HG02981 (cell line): ENCODE data around the gene GPC1.

Source experiments
- ATAC-seq: cut with Tn5 transposase; IDR thresholded peaks from one replicate; pipeline ENCODE4 v1.9.1; 2021; ENCODE audit warnings: mild to moderate bottlenecking, moderate library complexity; ENCODE audit not compliant: unreplicated experiment

GPC1 gene

GRCh38 chr2:240440251-240440650 is 4.8 kb downstream of the GPC1 start:
- ATAC-seq, result no peak

DNA sequence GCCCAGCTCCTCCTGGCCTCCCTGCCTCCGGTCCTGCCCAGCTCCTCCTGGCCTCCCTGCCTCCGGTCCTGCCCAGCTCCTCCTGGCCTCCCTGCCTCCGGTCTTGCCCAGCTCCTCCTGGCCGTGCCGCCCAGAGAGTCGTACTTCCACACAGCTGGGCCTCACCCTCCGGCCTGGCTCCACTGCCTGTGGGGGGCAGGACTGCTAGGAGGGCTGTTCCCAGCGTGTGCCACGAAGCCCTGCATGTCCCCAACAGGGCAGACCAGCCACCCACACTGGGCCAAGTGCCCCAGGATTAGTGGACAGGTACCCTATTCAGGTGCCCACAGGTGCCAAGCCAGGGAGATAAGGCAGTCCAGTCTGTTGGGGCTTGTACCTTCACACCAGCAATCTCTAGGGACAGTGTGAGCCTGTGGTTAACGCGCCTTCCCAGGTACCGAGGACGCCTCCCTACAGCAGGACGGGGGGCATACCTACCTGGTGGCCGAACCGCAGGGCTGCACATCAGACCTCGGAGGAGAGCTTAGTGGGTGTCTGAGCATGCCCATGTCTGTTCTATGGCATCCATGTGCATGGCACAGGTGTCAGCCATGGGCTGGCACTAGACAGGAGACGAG is 5.3 kb downstream of the GPC1 start:
- ATAC-seq, result no peak

DNA sequence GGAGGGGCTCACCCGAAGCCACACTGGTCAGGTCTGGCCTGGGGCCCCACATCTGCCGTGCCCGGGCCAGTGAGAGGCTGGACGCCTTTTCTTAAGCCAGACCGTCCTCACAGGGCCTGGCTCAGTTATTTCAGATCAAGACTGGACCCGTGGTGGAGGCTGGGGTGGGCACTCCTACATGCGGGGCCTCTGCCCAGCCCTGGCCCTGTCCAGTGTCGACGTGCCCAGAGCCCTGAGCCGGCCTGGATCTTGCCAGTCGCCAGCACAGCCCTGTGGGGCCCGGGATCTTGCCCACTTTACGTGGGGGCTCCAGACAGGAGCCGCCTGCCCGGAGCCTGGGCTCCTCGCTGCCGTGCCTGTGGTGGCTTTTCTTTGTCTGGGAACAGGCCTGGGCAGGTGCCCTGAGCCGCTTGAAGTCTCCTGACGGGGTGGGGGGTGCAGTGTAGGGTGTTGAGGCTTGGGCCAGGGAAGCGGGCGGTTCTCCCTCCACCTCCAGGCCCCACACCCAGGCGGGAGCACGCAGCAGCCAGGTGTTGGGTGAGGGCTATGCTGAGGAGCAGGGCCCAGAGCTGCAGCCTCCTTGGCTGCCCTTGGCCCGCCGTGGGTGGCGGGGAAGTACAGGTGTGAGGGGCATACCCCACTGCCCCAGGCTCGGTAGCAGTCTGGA is 6.0 kb downstream of the GPC1 start:
- ATAC-seq, result no peak

GRCh38 chr2:240441993-240442411 is 6.5 kb downstream of the GPC1 start:
- ATAC-seq, result no peak

GRCh38 chr2:240442891-240443715 is 7.6 kb downstream of the GPC1 start:
- no peak for ATAC-seq

GRCh38 chr2:240443891-240444301 is 8.4 kb downstream of the GPC1 start:
- ATAC-seq, result no peak

DNA sequence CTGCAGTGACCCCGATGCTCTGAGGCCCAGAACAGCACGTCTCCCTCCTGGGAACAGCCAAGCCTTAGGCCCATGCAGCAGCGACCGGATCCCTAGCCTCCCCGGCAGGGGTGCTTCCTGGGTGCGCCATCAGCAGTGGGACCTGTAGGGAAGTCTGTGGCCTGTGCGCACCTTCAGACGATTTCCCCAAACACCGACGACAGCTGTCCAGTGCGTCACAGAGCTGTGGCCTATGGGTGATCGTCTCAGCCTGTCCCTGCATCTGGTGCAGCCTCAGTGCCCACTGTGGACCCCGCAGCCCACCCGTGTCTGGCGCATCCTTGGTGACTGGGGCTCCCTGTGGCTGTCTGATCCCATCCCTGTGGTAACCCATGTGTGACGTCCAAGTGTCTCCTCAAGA is 9.0 kb downstream of the GPC1 start:
- ATAC-seq, result no peak

GRCh38 chr2:240445961-240446663 is 10.6 kb downstream of the GPC1 start:
- ATAC-seq, result no peak

DNA sequence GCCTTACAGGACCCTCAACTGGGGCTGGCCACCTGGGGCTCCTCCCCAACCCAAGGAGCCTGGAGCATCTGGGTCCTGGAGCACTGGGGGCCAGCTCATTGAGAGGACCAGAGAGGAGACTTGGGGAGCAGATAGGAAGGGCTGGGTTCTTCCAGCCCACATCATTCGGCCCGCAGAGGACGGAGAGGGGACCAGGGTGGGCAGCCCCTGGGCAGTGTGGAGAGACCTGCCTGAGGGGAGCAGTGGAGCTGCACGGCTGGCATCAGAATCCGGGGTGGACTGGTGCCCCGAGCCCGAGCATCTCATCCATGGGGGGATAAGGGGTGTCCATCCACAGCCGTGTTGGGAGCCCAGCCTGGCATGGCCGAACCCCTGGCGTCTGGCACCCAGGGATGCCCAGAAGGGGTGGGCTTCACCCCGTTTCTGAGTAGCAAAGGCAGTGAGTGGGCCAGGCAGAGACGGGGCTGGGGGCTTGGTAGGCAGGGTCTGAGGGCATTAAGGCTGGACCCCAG is 11.3 kb downstream of the GPC1 start:
- no peak for ATAC-seq

DNA sequence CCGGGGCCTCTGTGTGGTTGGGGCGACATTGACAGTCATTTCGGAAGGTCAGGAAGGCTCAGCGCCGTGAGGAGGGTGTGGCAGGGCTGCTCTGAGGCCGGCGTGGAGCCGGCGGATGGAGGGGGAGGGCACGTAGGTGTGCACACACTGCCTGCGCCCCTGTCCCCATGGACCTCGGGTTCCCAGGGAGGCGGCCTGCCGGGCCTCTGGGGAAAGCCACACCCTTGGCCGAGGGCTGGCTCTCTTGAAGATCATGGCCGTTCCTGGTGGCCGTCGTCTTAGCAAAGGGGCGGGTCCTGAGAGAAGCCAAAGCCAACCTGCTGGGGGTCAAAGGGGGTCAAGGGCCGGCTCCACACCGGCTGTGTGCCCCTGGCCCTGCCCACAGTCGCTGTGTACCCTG is 11.9 kb downstream of the GPC1 start:
- no peak for ATAC-seq

DNA sequence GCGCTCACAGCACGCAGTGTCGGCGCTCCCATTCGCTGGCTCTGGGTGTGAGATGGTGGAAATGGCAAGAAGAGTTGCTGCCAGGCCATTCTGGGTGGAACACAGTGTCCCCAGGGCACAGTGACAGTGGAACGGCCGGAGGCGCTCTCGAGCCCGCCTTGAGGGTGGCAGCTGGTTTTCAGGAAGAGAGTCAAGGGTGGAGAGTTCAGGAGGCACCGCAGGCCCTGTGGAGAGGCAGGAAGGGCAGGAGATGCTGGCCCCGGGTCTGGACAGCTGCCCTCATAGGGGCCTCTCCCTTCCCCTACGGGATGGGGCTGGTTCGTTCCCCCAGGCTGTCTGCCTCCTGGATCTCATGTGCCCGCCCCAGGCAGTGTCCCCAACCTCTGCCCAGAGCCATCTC is 12.5 kb downstream of the GPC1 start:
- ATAC-seq, result no peak

DNA sequence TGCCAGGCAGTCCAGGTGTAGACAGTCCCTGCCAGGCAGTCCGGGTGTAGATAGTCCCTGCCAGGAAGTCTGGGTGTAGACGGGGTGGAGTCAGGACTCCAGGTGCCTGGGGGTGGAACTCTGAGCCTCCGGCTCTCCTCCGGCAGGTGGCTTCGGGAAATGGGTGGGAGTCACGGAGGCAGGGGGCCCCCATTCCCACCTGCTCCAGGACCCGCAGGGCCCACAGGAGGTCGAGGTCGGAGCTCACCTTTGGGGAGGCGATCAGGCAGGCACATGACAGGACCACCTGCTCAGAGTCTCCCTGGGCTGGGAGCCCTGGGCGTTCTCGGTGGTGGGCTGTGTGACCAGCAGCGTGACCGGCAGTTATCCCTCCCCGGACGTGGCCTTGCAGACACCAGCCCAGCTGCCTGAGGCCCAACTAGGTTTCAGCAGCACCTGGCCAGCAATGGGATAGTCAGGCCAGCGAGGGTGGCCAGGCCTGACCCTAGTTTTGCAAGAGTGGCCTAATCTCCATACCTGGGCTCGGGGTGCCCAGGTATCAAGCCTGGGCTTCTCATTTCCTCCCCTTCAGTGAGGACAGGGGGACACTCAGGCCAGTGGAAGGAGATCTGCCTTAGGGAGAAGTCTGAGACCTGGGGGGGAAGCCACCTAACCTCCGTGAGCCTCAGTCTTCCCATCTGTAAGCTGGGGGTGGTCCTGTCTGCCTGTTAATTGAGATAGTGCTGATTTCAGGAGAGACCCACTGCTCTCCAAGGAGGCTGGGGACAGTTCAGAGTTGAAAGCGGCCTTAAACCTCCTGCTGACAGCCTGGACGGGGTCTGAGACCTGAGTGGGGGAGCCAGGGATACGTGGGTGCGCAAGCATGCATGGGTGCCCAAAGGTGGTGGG is 13.2 kb downstream of the GPC1 start:
- no peak for ATAC-seq

DNA sequence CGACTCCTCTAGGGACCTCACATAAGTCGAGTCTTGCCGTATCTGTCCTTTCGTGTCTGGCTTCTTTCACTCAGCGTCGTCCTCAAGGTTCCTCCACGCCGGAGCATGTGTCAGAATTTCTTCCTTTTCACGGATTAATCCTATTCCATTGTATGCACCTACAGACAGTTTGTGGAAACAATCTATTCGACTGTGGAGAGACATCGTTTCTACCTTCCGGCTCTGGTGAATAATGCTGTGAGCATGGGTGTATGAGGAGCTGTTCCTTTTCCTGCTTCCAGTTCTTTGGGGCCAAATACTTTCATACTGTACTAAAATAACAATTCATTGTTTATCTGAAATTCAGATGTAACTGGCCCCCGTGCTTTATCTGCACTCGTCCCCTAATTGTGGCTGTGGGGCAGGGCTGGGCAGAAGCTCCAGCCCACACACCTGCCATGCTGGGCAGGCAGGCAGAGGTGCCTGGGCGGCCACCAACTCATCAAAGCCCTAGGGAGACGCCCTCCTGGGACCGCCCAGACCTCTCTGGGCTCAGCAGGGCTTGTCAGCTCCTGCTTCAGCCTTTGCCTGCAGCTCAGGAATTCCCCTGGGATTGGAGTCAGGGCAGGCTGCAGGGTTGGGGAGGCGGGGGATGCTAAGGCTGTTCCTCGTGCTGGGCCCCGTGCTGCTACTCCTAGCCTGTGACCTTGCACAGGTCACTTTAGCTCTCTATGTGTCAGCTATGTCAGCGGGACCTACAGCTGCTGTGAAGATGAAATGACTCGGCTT is 14.5 kb downstream of the GPC1 start:
- ATAC-seq, result no peak

DNA sequence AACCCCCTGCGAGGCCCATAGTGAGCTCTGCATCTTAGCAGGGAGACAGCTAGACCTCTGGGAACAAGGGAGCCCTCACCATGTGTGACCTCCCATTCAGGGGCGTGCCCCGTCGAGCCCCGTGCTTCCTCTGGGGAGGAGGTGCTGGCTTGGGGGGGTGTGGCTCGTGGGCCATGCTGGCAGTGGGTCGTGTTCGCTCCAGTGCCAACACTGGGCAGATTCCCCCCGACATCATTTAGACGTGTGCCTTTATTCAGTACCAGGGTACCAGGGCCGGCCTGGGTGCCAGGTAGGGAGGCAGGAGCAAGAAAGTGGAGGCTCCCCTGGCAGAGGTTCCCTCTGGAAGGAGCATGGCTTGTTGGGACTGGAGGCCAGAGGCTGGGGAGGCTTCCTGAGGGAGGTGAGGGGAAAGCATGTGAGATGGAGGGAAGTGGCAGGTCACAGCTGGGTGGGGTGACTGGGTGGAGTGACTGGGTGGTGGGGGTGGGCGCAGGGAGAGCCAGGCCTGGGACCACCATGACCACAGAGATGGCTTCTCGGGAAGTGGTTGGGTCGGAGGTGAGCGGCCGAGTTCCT is 15.2 kb downstream of the GPC1 start:
- no peak for ATAC-seq

GRCh38 chr2:240451108-240451611 is 15.7 kb downstream of the GPC1 start:
- no peak for ATAC-seq

DNA sequence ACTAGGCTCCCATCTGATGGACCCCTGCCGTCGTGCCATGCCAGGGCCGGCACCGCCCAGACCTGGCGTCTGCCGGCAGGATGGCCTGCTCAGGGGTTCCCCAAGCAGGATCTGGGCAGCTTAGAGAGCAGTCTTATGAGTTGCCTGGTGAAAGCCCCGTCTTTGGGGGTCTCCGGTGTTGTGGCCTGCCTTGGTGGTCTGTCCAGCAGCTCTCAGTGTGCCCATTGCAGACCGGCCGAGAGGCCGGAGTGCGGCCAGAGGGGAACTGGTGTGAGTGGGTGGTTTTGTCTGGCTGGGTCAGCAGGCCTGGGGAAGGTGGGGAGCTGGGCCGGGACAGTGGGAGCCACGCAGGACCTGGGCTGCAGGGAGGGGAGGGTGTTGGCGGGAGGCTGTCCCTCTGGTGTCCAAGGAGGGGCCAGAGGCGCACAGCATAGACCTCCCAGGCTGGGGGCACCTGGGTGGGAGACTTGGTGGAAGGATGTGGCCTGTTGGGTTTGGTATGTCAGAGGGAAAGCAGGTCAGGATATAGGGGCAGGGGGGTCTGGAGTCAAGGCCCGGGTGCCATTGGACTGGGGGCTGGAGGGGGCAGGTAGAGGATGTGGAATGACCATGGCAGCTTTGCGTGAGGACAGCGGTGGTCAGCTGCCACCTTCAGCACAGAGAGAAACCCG is 16.5 kb downstream of the GPC1 start:
- no peak for ATAC-seq

GRCh38 chr2:240452462-240453256 is 17.2 kb downstream of the GPC1 start:
- ATAC-seq, result no peak
